HG02588 (cell line): ENCODE results near the gene ABTB2.

Experiments used
- ATAC-seq: cut with Tn5 transposase; IDR thresholded peaks from one replicate; pipeline ENCODE4 v1.9.1; 2021; ENCODE audit warnings: mild to moderate bottlenecking, moderate library complexity; ENCODE audit not compliant: unreplicated experiment

ABTB2 gene

DNA sequence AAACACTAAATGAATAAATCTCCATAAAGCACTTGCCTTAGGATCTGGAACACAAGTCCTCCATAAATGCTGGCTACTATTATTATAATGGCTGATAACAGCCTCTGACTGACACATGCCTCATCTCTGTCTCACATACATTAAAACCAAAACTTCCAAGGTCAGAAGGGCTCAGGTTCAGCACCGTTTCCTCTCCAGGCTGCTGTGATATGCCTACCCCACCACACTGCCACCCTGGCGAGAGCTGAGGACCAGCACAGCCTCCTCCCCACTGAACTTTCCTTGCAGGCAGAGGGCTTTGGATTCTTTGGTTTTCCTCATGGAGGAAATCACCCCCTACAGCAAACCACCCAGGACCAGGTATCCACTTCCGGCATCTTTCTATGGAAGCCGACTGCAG, 112.8 kb downstream of the ABTB2 start:
- no peak for ATAC-seq

DNA sequence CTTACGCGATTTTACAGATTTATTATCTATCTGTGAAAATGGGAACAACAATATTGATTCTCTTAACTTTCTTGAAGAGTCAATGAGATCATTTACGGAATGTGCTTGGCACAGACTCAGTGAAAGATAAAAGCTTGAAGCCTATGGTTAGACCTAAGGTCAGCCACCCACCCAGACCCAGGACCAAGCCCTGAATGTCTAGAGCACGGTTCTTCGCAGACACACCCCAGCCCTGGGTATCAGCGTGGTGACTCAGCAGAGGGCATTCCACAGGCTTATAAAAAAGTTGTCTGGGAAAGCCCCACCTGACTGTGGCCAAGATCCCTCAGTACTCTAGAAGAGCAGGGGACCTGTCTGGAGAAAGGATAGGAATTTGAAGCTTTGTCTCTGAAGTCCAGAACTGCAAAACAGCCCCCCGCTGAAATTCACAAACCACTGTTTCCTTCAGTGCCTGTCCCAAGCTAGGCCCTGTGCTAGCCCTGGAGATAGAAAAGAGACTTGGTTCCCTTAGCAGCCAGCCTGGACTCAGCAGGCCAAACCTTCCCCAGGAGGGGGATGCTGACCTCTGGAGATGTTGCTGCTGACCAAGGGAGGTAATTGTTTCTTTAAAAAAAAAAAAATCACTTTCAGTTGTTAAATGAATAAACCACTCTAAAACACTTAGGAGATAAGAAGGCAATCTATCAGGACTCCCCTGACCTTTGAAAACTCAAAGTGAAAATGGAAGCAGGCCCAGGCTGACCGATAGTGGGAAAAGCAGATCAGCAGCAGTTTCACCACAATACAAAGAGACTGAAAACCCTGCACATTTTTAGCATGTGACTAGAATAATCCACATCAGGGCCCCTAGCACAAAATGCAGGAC, 114.0 kb downstream of the ABTB2 start:
- peak; percentile 74 for ATAC-seq

DNA sequence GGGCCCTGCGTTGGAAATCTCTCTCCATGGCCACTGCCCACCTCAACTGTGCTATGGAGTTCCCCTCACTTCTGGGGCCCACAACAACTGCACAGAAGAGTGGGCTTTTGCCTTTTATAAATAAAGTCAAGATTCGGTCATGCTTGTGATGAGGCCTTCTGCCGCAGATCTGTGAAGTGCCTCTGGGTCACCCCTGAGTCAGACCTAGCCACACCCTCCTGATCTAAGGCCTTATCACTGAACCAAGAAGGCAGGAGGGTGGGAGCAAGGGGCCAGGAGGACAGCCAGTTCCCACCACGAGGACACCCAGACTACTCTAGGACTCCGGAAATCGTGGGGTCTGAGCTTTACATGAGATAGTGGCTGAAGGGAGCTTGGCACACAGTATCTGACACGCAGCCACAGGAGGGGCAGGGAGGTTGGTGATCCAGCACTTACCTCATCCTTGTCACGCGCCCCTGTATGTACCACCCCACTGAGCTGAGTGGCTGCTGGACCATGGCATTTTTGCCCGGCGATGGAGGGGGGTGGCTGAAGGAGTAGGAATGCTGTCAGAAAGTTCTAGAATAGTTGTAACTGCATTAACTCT, 115.7 kb downstream of the ABTB2 start:
- ATAC-seq = no peak

DNA sequence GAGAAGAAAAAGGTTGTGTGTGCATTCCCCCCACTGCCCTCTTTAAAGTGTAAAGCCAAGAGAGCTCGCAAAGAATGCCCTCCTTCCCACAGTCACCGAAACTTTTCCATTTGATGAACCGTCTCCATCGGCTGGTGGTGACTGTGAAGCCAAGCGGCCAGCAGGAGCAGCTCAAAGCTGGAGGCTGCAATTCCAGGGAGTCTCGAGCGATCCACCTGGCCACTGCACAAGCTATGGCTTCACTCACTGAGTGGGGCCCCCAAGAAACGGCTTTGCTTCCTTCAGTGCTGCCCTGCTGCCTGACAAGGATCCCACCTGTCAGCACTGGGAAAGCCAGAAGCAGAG, 117.7 kb downstream of the ABTB2 start:
- ATAC-seq = no peak

DNA sequence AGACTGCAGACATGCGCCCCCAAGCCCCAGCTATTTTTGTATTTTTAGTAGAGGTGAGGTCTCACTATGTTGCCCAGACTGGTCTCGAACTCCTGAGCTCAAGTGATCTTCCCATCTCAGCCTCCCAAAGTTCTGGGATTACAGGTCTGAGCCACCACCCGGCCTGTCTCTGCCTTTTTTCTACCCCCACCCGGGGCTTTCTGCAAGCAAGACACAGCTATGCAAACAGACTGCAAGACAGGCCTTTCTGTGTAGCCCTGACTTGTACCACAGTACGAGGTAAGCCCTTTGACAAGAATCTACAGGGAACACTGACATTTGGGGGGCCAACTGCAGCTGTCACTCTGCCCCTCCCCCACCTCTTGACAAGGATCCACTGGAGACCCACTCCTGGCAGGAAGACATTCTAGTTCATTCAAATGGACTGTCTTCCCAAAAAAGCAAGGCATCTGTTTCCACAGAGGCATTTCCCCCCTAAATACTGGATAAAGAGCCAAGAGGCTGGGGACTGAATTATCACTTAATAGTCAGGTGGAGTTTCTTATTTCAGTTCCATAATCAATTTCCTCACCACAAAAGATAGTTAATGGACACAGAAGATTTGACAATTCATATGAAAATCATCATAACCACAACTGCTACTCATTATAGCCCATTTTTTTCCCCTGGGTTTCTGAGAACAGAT, 118.2 kb downstream of the ABTB2 start:
- no peak for ATAC-seq

DNA sequence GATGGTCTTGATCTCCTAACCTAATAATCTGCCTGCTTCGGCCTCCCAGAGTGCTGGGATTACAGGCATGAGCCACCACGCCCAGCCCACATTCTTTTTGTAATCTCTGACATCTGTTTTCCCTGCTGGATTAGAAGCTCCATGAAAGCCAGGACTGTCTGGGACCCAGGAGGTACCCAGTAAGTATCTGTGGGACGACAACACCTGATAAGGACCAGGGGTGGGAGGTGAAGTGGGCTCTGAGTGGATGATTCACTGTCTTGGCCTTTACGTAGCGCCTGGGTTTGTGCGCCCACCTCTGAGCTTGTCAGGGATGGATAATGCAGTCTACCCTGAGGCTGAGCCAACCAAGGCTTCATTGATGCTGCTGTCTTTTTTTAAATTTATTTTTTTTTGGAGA, 118.8 kb downstream of the ABTB2 start:
- no peak for ATAC-seq

DNA sequence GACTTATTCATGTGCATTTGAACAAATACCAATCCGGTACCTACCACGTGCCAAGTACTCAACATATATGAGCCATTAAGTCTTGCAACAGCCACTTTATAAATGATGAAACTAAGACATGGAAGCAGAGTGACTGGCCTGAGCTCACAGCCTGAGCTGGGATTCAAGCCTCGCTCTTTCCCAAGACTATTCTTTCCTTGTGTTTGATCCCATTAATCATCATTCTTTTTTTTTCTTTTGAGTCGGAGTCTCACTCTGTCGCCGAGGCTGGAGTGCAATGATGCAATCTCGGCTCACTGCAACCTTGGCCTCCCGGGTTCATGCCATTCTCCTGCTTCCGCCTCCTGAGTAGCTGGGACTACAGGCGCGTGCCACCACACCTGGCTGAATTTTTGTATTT, 119.3 kb downstream of the ABTB2 start:
- ATAC-seq = no peak

DNA sequence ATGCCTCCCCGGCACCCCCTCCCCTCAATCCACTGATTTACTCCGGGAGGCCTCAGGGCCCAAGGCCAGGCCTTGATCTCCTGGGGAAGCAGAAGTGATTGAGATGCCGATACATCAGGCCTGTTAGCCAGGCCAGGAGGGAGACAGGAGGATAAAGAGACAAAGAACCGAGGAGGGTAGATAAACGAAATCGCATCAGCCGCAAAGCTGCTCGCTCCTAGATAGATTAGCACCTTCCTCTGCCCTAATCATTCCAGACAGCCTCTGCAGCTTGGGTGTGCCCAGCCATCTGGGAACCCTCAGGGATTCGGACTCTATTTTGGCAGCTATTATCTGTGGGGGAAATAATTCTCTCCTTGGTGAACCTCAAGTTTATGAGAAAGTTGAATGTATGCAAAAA, 121.2 kb downstream of the ABTB2 start:
- ATAC-seq = no peak

DNA sequence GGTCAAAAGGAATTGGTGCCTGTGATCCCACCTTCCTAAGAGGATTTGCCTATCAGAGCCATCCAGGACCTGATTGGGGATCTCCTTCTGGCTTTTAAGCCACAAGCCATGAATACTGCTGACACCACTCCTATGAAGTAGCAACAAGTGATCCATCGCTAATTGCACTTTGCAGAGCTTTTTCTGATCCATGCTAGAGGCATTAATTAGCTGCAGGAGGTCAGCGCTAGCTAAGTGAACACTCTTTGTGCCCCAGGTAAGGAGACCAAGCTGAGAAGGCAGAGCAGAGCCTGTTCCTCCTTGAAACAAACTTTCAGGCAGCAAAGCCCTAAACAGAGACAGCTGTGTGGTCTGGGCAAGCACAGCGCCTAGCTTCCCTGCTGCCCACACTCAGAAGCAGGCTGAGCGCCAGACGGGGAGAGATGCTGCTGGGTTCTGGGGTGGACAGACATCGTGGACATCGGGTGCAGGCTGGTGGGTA, 122.2 kb downstream of the ABTB2 start:
- ATAC-seq = no peak

DNA sequence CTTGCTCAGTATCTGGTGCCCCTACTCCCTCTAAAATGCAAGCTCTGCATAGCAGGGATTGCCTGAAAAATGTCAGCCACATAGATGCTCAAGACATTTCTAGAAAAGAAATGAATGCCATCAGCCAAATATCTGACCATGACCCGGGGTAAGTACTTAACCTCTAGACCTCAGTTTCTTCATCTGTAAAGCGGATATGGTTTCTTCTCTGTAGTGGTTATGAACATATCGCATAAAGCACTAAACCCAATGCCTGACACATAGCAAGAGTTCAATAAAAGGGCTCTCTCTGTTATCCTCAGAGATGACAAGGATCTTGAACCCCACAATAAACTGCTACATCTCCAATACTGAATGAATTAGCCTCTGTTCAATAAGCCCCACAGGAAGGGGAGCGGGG, 122.6 kb downstream of the ABTB2 start:
- peak; percentile 28 for ATAC-seq

DNA sequence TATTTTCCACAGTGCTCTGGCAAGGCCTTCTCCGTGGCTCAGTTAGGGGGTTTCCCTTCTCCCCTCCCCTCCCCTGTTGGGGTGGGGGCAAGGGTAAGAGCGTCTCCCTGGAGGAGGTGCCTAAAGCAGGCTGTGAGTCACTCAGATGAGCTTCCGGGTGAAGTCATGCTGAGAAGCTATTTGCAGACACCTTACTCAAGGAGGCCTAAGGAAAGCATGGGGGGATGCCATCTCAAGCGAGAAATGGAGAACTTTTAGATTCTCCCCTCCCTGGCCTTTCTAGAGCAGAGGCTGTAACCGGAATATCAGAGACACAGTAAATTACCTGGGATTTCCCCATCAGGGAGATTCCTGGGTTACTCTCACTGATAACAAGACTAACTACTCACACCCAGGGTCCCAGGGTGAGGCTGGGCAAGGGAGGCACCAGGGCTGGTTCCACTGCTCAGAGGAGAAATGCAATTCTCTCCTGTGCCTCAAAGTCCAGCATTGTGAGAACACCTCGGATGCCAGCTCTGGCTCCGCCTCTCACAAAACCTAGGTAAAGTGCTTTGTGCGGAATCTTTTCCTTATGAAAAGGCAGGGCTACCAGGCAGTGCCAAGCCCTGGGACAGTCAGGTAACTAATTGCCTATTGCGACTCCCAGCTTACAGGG, 123.6 kb downstream of the ABTB2 start:
- ATAC-seq = peak; percentile 86

DNA sequence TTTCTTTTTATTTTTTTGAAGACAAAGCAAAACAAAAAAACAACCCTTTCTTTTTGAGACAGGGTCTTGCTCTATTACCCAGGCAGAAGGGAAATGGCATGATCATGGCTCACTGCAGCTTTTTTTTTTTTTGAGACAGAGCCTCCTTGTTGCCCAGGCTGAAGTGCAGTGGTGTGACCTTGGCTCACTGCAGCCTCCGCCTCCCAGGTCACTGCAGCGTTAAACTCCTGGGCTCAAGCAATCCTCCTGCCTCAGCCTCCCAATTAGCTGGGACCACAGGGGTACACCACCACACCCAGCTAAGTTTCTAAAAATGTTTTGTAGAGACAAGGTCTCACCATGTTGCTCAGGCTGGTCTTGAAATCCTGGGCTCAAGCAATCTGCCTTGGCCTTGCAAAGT, 124.6 kb downstream of the ABTB2 start:
- ATAC-seq = no peak

DNA sequence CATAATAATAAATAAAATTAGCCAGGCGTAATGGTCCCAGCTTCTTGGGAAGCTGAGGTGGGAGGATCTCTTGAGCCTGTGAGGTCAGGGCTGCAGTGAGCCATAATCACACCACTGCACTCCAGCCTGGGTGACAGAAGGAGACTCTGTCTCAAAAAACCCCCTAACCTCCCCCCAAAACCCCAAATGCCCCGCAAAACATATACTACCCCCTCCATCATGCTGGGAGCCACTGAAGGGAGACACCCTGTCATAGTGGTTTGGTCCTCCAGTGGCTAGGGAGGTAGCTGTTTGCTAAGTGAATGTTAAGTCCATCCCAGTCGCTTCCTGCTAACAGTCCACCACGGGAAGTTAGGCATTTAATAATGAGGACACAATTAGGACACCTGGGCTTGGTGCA, 125.0 kb downstream of the ABTB2 start:
- no peak for ATAC-seq

DNA sequence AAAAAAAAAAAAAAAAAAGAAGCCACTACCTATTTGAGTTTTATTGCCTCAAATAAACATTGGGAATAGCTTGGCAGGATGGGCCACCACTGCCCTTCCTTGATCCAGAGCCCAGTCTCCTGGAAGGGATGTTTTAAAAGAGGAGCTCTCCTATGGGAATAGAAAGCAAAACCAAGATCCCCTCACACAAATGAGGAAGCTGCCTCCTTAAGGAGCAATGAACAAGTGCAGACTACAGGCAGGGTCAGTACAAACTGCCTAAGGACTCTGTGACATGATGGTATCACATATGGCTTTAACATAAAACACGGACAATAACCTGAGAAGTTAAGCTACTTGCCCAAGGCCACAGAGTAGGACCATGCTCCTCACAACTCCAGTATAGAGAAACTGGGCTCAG, 131.6 kb downstream of the ABTB2 start:
- no peak for ATAC-seq

DNA sequence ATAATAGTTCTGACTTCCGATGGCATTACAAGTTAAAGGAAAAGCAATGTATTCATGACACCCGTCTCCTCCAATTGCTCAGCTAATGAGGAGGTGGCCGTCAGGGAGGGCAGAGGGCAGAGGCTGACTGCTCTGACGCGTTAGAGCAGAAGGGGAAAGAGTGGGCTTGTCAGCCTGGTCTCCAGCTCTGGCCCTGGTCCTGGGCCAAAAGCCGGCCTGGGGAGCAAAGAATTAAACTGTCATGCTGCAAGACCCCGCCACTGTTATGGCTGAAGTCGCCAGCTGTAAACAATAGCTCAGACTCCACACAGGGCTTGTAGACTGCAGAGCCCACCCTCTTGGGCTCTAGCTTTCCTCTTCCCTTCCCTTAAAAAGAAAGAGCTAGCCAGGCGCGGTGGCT, 132.7 kb downstream of the ABTB2 start:
- ATAC-seq = no peak

DNA sequence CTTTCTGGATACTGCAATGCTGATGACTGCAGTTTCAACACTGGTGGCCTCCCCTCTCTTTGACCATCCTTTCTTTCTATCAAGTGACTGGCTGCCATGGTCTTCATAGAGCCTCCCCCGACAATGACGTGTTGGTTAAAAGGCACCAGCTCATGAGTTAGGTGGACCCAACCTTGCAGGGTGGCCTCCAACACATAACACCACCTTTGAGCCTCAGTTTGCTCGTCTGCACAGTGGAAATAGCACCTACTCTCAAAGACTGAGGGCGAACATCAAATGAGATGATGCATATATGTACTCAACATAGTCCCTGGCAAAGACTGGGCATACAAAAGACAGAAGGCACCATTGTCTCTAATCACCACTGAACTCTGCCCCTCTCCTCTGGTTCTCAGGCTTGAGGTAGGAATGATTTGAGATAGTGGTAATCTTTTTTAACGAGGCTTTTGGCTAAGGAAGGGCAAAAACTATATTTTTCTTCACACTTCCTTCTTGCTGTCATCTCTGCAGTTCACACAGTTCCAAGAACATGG, 133.3 kb downstream of the ABTB2 start:
- no peak for ATAC-seq

DNA sequence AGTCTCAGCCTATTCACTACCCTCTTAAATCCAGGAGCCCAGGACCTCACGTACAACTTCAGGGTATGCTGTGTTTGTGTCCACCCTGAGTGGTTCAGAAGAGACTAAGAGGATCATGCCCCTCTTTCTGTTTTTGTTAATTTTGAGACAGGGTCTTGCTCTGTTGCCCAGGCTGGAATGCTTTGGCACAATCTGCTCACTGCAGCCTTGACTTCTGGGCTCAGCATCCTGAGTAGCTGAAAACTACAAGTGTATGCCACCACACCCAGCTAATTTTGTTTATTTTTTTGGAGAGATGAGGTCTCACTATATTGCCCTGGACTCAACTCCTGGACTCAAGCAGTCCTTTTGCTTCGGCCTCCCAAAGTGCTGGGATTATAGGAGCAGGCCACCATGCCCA, 133.9 kb downstream of the ABTB2 start:
- ATAC-seq = no peak

DNA sequence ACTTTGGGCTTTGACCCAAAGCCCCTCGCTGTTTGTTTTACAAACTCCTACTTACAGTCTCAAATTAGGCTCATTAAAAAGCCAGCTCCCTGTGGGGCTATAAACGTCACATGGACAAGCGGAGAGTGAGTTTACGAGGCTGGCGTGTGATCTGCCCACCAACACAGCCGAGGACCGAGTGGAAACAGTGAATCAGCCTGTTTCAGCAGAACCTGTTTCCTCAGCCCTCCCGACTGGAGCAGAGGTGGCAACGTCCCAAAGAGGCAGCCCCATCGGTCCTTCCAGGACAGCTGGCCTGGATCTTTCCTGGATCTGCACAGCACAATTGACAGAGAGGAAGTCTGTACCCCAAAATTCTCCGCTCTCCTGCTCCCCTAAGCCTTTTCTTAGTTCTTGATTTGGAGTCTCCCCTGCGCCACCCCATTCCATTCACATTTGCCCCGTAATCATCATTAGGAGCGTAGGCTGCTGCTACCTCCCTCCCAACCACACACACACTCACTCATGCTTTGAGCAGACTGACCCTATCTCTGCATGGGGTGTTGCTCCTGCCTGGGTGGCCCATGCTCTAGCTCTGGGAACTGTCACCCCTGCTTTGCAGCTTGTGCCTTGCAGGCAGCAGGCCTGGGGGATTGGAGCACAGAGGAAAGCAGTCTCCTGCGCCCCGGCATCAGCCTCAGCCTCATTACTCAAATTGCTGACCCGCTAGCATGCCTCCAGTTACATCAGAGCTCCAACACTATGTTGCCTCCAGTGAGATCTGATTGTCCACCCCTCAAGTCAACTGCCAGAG, 134.6 kb downstream of the ABTB2 start:
- no peak for ATAC-seq

DNA sequence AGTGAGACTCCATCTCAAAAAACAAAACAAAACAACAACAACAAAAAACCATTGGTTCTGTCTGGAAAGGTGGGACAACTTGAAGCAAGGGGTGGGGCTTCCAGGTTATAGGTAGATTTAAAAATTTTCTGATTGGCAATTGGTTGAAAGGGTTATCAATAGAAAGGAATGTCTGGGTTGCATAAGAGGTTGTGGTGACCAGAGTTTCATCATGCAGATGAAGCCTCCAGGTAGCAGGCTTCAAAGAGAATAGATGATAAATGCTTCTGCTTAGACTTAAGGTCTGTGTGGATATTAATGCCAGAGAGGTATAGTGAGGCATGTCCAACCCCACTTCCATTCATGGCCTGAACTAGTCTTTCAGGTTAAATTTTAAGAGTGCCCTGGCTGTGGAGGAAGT, 135.8 kb downstream of the ABTB2 start:
- ATAC-seq = no peak

DNA sequence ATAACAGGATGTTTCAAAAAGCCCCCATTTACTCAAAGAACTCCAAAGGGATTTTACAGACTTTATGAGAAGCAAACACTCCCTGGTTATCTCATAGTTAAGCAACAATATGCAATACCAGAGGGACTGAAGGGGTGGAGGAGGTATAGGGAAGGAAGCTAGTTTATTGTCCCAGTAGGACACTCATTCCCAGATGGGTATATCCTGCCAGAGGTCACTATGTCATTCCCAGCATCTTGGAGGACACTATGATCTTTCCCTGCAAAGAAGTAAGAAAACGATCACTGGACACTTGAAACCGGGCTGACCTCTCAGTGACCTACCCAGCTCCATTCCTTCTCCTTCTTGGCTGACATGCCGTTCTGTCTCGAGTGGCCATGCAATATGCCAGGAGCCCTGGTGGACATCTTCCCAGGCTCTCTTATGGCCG, 137.9 kb downstream of the ABTB2 start:
- no peak for ATAC-seq
